B cell (primary cell): Measurements from ENCODE around the gene ANGPTL2. TPM values are rescaled to one million over a fixed set of nuclear protein-coding genes. Genes with fewer than 3 reads are reported as not detected.

ENCODE experiments used
- ATAC-seq: fragments of 200-7000 bp; cut with Tn5 transposase; one replicate; pipeline ENCODE4 v1.10.0; 2021; ENCODE audit warnings: low read depth, mild to moderate bottlenecking, moderate number of reproducible peaks, moderate library complexity
- CTCF ChIA-PET: fragments of 350-600 bp; sonication (Branson Sonifier 250); formaldehyde crosslinking; loops from one replicate; lab custom pipeline; 2021; ENCODE audit warnings: antibody characterized with exemption, inconsistent platforms; lab: Charles Lee
- POLR2A ChIA-PET: fragments of 350-600 bp; sonication (Branson Sonifier 250); formaldehyde crosslinking; loops from one replicate; lab custom pipeline; 2021; ENCODE audit warnings: antibody characterized with exemption; lab: Charles Lee
- DNase-seq: peaks from one replicate; pipeline ENCODE4 v3.0.0; 2013
- H2AFZ ChIP-seq: 2 replicates; pipeline ENCODE4 v1.6.1; 2012; ENCODE audit warnings: mild to moderate bottlenecking, low read depth, low read length; ENCODE audit not compliant: insufficient read depth, poor library complexity, severe bottlenecking
- H3K27ac ChIP-seq, 2 donors: 1 replicate in 1 of 2; 2 replicates in 1 of 2; pipeline ENCODE4 v1.5.1; 2012 to 2013; ENCODE audit warnings: low read length in 2 of 2, mild to moderate bottlenecking in 2 of 2, moderate library complexity in 1 of 2
- H3K27me3 ChIP-seq, 4 experiments: fragments of 200-600 bp in 1 of 4; sonication (generic) in 1 of 4; replicated peaks in 1 of 4; 1 replicate in 2 of 4; 2 replicates in 2 of 4; pipeline versions ENCODE4 v1.6.1 to v1.7.0; 2013 to 2016; ENCODE audit warnings: low read length in 3 of 4, mild to moderate bottlenecking in 2 of 4, mixed read lengths in 1 of 4, moderate library complexity in 1 of 4; ENCODE audit not compliant: insufficient read depth in 4 of 4, control insufficient read depth in 3 of 4; ENCODE audit errors: control extremely low read depth in 1 of 4
- H3K36me3 ChIP-seq, 2 experiments: replicated peaks in 1 of 2; 1 replicate in 1 of 2; 2 replicates in 1 of 2; pipeline versions ENCODE4 v1.6.1 to v1.7.1; 2013; ENCODE audit warnings: low read length in 1 of 2; ENCODE audit not compliant: insufficient read depth in 2 of 2, control insufficient read depth in 1 of 2; ENCODE audit errors: control extremely low read depth in 1 of 2, extremely low read depth in 1 of 2
- H3K4me1 ChIP-seq, 2 donors: fragments of 200-600 bp in 1 of 2; sonication (generic) in 1 of 2; 1 replicate in 1 of 2; 2 replicates in 1 of 2; pipeline versions ENCODE4 v1.5.1 to v1.6.1; 2013 to 2017; ENCODE audit warnings: low read length in 2 of 2; ENCODE audit not compliant: control insufficient read depth in 2 of 2, insufficient read depth in 2 of 2
- H3K4me2 ChIP-seq: replicated peaks from 2 replicates; pipeline ENCODE3; 2012; ENCODE audit warnings: mild to moderate bottlenecking, low read depth, low read length; ENCODE audit not compliant: poor library complexity, severe bottlenecking
- H3K4me3 ChIP-seq, 5 experiments: fragments of 200-600 bp in 1 of 5; sonication (generic) in 1 of 5; 1 replicate in 3 of 5; 2 replicates in 2 of 5; pipeline versions ENCODE4 v1.5.1 to v1.7.0; 2011 to 2016; ENCODE audit warnings: low read length in 4 of 5, mild to moderate bottlenecking in 4 of 5, low read depth in 2 of 5, control low read depth in 1 of 5, moderate library complexity in 1 of 5; ENCODE audit not compliant: insufficient read depth in 1 of 5; ENCODE audit errors: control extremely low read depth in 1 of 5, extremely low read depth in 1 of 5
- H3K79me2 ChIP-seq: fragments of 200-600 bp; sonication (generic); one replicate; pipeline ENCODE4 v1.6.0; 2016; ENCODE audit warnings: low read length; ENCODE audit not compliant: control insufficient read depth, insufficient read depth
- H3K9ac ChIP-seq: fragments of 200-600 bp; sonication (generic); 2 replicates; pipeline ENCODE4 v1.6.1; 2017; ENCODE audit warnings: mild to moderate bottlenecking, low read length, moderate library complexity
- H3K9me3 ChIP-seq, 3 donors: one replicate each; pipeline versions ENCODE4 v1.6.1 to v1.7.1; 2013; ENCODE audit warnings: low read length in 2 of 3; ENCODE audit not compliant: control insufficient read depth in 2 of 3, insufficient read depth in 1 of 3; ENCODE audit errors: control extremely low read depth in 1 of 3
- H4K20me1 ChIP-seq: 2 replicates; pipeline ENCODE4 v1.6.0; 2012; ENCODE audit warnings: mild to moderate bottlenecking, low read length; ENCODE audit not compliant: insufficient read depth, control insufficient read depth, poor library complexity, severe bottlenecking
- H3K27ac Mint-ChIP-seq: one replicate; pipeline ENCODE4 v1.8.0; 2021; ENCODE audit warnings: mixed read lengths
- H3K27me3 Mint-ChIP-seq: one replicate; pipeline ENCODE4 v1.8.0; 2021; ENCODE audit warnings: mixed read lengths
- H3K4me1 Mint-ChIP-seq: one replicate; pipeline ENCODE4 v1.8.0; 2021; ENCODE audit warnings: mixed read lengths
- H3K4me3 Mint-ChIP-seq: one replicate; pipeline ENCODE4 v1.8.0; 2021; ENCODE audit warnings: mixed read lengths
- H3K9me3 Mint-ChIP-seq: one replicate; pipeline ENCODE4 v1.8.0; 2022; ENCODE audit warnings: mixed read lengths; ENCODE audit not compliant: insufficient read depth
- EZH2 ChIP-seq: IDR thresholded peaks from 2 replicates; pipeline ENCODE4 v1.6.1; 2012; ENCODE audit warnings: borderline replicate concordance, low read depth, mild to moderate bottlenecking, moderate library complexity, low read length; ENCODE audit not compliant: insufficient read depth, poor library complexity, severe bottlenecking
- WGBS: methylation state at CpG from one replicate; pipeline ENCODE4 v1.1.5; 2013; ENCODE audit warnings: missing lambda C conversion rate; ENCODE audit not compliant: insufficient coverage; 5-methylcytosine and 5-hydroxymethylcytosine counted together
- intact Hi-C: fragments of 100-400 bp; cut with micrococcal nuclease; formaldehyde crosslinking; loops from one replicate; pipeline ENCODE4 v1.10.0; 2022
- polyA plus RNA-seq: library from polyadenylated mRNA; depleted of rRNA; stranded (reverse); fragments of >200 nt; gene quantifications from 2 replicates; pipeline ENCODE4 v1.2.3, GENCODE V29; 2012
- total RNA-seq, 2 donors: library from RNA; stranded (reverse); fragments of 120-200 nt in 1 of 2; gene quantifications; 1 replicate in 1 of 2; 2 replicates in 1 of 2; pipeline versions ENCODE4 v1.2.3 to v1.2.4, GENCODE V29; 2013 to 2022
- TF ChIP-seq, protein P1 (sequence below): fragments of 200-600 bp; IDR thresholded peaks from one replicate; pipeline ENCODE4 v1.8.0; 2022; ENCODE audit warnings: antibody characterized with exemption, mild to moderate bottlenecking

The ANGPTL2 gene
- total and polyA plus RNA-seq, 2 donors (not counting 1 experiment from before 2014, with no cell fraction given), result not detected

DNA sequence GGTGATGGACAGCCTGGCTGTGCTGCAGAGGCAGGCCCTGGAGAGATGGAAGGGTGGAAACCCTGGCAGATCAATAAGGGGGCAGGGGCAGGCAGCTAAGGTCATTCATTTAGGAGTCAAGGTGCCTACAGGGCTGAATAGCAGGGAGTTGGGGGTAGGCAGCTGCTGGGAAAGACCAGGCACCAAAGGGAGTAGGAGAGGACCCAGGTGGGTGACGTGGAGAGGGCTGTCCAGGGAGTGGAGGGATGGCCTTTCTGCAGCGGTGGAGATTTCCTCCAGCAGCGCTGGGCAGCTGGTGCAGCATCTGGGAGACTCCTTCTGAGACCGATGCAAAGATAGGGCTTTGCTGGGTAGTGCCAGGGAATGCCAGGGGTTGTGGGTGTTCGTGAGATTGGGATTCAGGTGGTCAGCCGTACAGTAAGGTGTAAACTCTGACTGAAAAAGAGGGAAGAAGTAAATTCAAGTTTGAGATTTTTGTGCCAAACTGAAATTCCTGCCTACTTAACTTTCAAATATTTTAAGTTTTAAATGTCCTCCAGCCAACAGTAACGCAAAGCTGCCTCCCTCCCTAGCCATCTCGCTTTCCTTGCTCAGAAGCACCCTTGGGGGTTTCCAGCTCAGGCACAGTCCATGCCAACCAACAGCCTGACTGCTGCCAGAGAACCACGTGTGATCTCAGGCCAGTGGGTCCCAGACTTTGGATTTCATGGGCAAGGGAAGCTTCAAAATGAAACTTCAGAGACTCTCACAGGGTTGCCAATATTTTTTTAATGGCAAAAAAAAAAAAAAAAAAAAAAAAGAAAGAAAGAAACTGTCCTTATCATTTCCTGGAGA is 18.6 kb upstream of the ANGPTL2 start:
- POLR2A ChIA-PET, result no interaction called here
- intact Hi-C loops, result no loop called here
- no peaks in the 10 kb centered on the region for H3K4me1 ChIP-seq
- DNase-seq (no peak), ATAC-seq (no peak)
- H3K9me3 ChIP-seq, result peaks cover 0 to 1% (median under 1%) of the 10 kb centered on the region in 3 donors
- Mint-ChIP-seq H3K4me3 (no peak overlapping the region), H3K9me3 (no peaks in the 10 kb centered on the region), H3K27me3 (no peaks in the 10 kb centered on the region), H3K27ac (no peak overlapping the region), H3K4me1 (no peaks in the 10 kb centered on the region)
- WGBS, result 94% methylated on average over 9 of the region's 9 CpGs
- CTCF ChIA-PET, result no interaction called here
- no peak overlapping the region for H3K27ac ChIP-seq
- H3K27me3 ChIP-seq, result no peaks in the 10 kb centered on the region
- H2AFZ ChIP-seq, result no peak overlapping the region
- no peak overlapping the region for H3K4me3 ChIP-seq
- no peaks in the 10 kb centered on the region for H4K20me1 ChIP-seq
- no peak for TF ChIP-seq EZH2
- TF ChIP-seq, protein P1, sequence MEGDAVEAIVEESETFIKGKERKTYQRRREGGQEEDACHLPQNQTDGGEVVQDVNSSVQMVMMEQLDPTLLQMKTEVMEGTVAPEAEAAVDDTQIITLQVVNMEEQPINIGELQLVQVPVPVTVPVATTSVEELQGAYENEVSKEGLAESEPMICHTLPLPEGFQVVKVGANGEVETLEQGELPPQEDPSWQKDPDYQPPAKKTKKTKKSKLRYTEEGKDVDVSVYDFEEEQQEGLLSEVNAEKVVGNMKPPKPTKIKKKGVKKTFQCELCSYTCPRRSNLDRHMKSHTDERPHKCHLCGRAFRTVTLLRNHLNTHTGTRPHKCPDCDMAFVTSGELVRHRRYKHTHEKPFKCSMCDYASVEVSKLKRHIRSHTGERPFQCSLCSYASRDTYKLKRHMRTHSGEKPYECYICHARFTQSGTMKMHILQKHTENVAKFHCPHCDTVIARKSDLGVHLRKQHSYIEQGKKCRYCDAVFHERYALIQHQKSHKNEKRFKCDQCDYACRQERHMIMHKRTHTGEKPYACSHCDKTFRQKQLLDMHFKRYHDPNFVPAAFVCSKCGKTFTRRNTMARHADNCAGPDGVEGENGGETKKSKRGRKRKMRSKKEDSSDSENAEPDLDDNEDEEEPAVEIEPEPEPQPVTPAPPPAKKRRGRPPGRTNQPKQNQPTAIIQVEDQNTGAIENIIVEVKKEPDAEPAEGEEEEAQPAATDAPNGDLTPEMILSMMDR, result no peak
- no peak overlapping the region for H3K9ac ChIP-seq
- H3K36me3 ChIP-seq, result no peaks in the 10 kb centered on the region
- H3K79me2 ChIP-seq, result no peaks in the 10 kb centered on the region
- H3K4me2 ChIP-seq, result no peak overlapping the region

DNA sequence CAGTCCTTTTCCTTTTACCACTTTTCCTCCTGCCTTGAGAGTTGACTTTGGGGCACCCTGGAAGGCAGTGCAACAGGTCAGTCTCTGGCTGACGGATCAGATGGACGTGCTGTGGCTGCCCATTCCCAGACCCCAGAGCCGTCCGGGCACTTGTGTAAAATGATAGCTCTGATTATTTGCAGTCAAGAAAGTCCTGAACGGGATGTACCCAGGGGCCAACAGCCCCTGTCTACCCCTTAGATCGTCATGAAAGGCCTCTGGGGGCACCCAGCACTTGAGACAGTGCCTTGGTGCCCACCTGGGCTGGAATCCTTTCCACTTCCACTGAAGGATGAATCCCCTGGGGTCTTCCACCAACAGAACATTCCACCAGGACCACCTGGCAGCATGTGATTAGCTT is 17.7 kb upstream of the ANGPTL2 start:
- TF ChIP-seq, protein P1, result no peak
- TF ChIP-seq EZH2, result no peak
- H3K9ac ChIP-seq, result no peak overlapping the region
- no peaks in the 10 kb centered on the region for H3K79me2 ChIP-seq
- H3K4me2 ChIP-seq, result no peak overlapping the region
- H3K4me1 ChIP-seq, result no peaks in the 10 kb centered on the region
- H3K4me3 ChIP-seq, result no peak overlapping the region
- no peaks in the 10 kb centered on the region for H3K36me3 ChIP-seq
- ChIA-PET CTCF (no interaction called here), POLR2A (no interaction called here)
- no peaks in the 10 kb centered on the region for H3K9me3 Mint-ChIP-seq
- H3K27ac Mint-ChIP-seq, result no peak overlapping the region
- H3K27me3 ChIP-seq, result no peaks in the 10 kb centered on the region
- no peak for DNase-seq
- H2AFZ ChIP-seq, result no peak overlapping the region
- intact Hi-C loops, result no loop called here
- no peak for ATAC-seq
- no peak overlapping the region for H3K27ac ChIP-seq
- 94% methylated on average over 6 of the region's 6 CpGs for WGBS
- no peaks in the 10 kb centered on the region for H3K4me1 Mint-ChIP-seq
- no peak overlapping the region for H3K4me3 Mint-ChIP-seq
- H3K9me3 ChIP-seq, result no peaks in the 10 kb centered on the region
- no peaks in the 10 kb centered on the region for H4K20me1 ChIP-seq
- H3K27me3 Mint-ChIP-seq, result no peaks in the 10 kb centered on the region
